SK-N-SH (cell line): ENCODE data around the gene HEMGN. TPM values are rescaled to one million over a fixed set of nuclear protein-coding genes. Genes with fewer than 3 reads are reported as not detected.

Experiments used
- CTCF ChIA-PET: fragments of 300-600, 350-600 bp; formaldehyde crosslinking; extraction: SDS; loops from one replicate; lab custom pipeline; 2021; lab: Yijun Ruan, JAX
- POLR2A ChIA-PET: fragments of 350-600 bp; sonication (Branson Sonifier 250); formaldehyde crosslinking; extraction: SDS; loops from one replicate; lab custom pipeline; 2020; ENCODE audit warnings: antibody characterized with exemption, inconsistent platforms; lab: Yijun Ruan, JAX
- DNase-seq: peaks from one replicate; pipeline ENCODE4 v3.0.0; 2012
- H2AFZ ChIP-seq: fragments of 200-600 bp; sonication (generic); 2 replicates; pipeline ENCODE4 v1.8.1; 2016; ENCODE audit warnings: antibody characterized with exemption, mild to moderate bottlenecking, low read depth
- H3F3A ChIP-seq: fragments of 200-600 bp; sonication (generic); replicated peaks from 2 replicates; pipeline ENCODE3; 2016; ENCODE audit warnings: antibody characterized with exemption, mild to moderate bottlenecking; ENCODE audit not compliant: insufficient read depth
- H3K27ac ChIP-seq, 2 experiments: fragments of 200-500 bp in 1 of 2; fragments of 200-600 bp in 1 of 2; sonication (Bioruptor generic) in 1 of 2; sonication (generic), shearing (Covaris generic) in 1 of 2; 2 replicates each; pipeline versions ENCODE4 v1.5.1 to v1.6.1; 2014 to 2016; ENCODE audit warnings: low read depth in 2 of 2, inconsistent platforms in 1 of 2, low read length in 1 of 2, mild to moderate bottlenecking in 1 of 2, mixed read lengths in 1 of 2
- H3K27me3 ChIP-seq: fragments of 200-600 bp; sonication (generic), shearing (Covaris generic); 2 replicates; pipeline ENCODE4 v1.6.1; 2016; ENCODE audit warnings: mixed run types; ENCODE audit not compliant: insufficient read depth
- H3K36me3 ChIP-seq, 2 experiments: fragments of 200-500 bp in 1 of 2; fragments of 200-600 bp in 1 of 2; sonication (Bioruptor generic) in 1 of 2; sonication (generic) in 1 of 2; replicated peaks in 1 of 2; 2 replicates each; pipeline versions ENCODE3 to v1.5.1; 2014 to 2016; ENCODE audit warnings: low read length in 1 of 2, mild to moderate bottlenecking in 1 of 2; ENCODE audit not compliant: insufficient read depth in 2 of 2, control insufficient read depth in 1 of 2
- H3K4me1 ChIP-seq, 2 experiments: fragments of 200-500 bp in 1 of 2; fragments of 200-600 bp in 1 of 2; sonication (Bioruptor generic) in 1 of 2; sonication (generic), shearing (Covaris generic) in 1 of 2; 2 replicates each; pipeline versions ENCODE4 v1.5.1 to v1.6.1; 2014 to 2016; ENCODE audit warnings: low read depth in 1 of 2, low read length in 1 of 2, mixed run types in 1 of 2; ENCODE audit not compliant: insufficient read depth in 2 of 2, control insufficient read depth in 1 of 2
- H3K4me2 ChIP-seq: fragments of 200-600 bp; sonication (generic), shearing (Covaris generic); 2 replicates; pipeline ENCODE4 v1.6.1; 2017; ENCODE audit warnings: mixed run types
- H3K4me3 ChIP-seq, 2 experiments: fragments of 200-500 bp in 1 of 2; fragments of 200-600 bp in 1 of 2; sonication (Bioruptor generic) in 1 of 2; sonication (generic), shearing (Covaris generic) in 1 of 2; 2 replicates each; pipeline versions ENCODE4 v1.5.1 to v1.8.1; 2014 to 2016; ENCODE audit warnings: low read depth in 2 of 2, inconsistent platforms in 1 of 2, low read length in 1 of 2, mild to moderate bottlenecking in 1 of 2, mixed read lengths in 1 of 2, moderate library complexity in 1 of 2
- H3K79me2 ChIP-seq: fragments of 200-600 bp; sonication (generic); 2 replicates; pipeline ENCODE4 v1.8.1; 2017; ENCODE audit warnings: mild to moderate bottlenecking; ENCODE audit not compliant: insufficient read depth
- H3K9ac ChIP-seq: fragments of 200-600 bp; sonication (generic); 2 replicates; pipeline ENCODE4 v1.6.1; 2017; ENCODE audit warnings: mixed run types
- H3K9me2 ChIP-seq: fragments of 200-600 bp; sonication (generic); 2 replicates; pipeline ENCODE4 v1.6.1; 2017; ENCODE audit warnings: mixed run types
- H3K9me3 ChIP-seq: fragments of 200-600 bp; sonication (generic); 2 replicates; pipeline ENCODE4 v1.6.1; 2017; ENCODE audit warnings: mixed run types, mild to moderate bottlenecking, moderate library complexity
- H4K20me1 ChIP-seq: fragments of 200-600 bp; sonication (generic); 2 replicates; pipeline ENCODE4 v1.6.1; 2017; ENCODE audit warnings: mild to moderate bottlenecking, mixed run types; ENCODE audit not compliant: insufficient read depth
- FOSL2 ChIP-seq: IDR thresholded peaks from 2 replicates; pipeline ENCODE4 v1.4.0; 2012; ENCODE audit warnings: low read depth, mild to moderate bottlenecking, moderate library complexity, borderline replicate concordance
- FOXM1 ChIP-seq: IDR thresholded peaks from 2 replicates; pipeline ENCODE4 v1.4.0; 2012; ENCODE audit warnings: low read depth, mild to moderate bottlenecking
- IRF3 ChIP-seq: fragments of 150-350 bp; IDR thresholded peaks from 2 replicates; pipeline ENCODE4 v1.6.1; 2016; ENCODE audit warnings: mild to moderate bottlenecking, low read depth, low read length
- MAX ChIP-seq: IDR thresholded peaks from 2 replicates; pipeline ENCODE4 v1.4.0; 2012; ENCODE audit warnings: low read depth
- MXI1 ChIP-seq: IDR thresholded peaks from 2 replicates; pipeline ENCODE4 v1.6.1; 2012; ENCODE audit warnings: mild to moderate bottlenecking, low read depth, low read length, improper control_type of control experiment
- POLR2AphosphoS5 ChIP-seq: IDR thresholded peaks from 2 replicates; pipeline ENCODE4 v1.6.1; 2012; ENCODE audit warnings: low read depth, low read length
- RAD21 ChIP-seq: IDR thresholded peaks from 2 replicates; pipeline ENCODE4 v1.6.1; 2012; ENCODE audit warnings: mild to moderate bottlenecking, low read length
- RCOR1 ChIP-seq: fragments of 150-350 bp; IDR thresholded peaks from 2 replicates; pipeline ENCODE4 v1.6.1; 2017; ENCODE audit warnings: antibody characterized with exemption, low read length
- RXRA ChIP-seq: IDR thresholded peaks from 2 replicates; pipeline ENCODE4 v1.4.0; 2012; ENCODE audit warnings: low read depth, mild to moderate bottlenecking, borderline replicate concordance
- SIN3A ChIP-seq: IDR thresholded peaks from 2 replicates; pipeline ENCODE4 v1.6.1; 2012; ENCODE audit warnings: low read depth, mild to moderate bottlenecking, low read length, moderate library complexity, borderline replicate concordance
- TAF1 ChIP-seq: IDR thresholded peaks from 2 replicates; pipeline ENCODE4 v1.6.1; 2012; ENCODE audit warnings: low read depth, mild to moderate bottlenecking, low read length, moderate library complexity, borderline replicate concordance
- TEAD4 ChIP-seq: IDR thresholded peaks from 2 replicates; pipeline ENCODE4 v1.4.0; 2012; ENCODE audit warnings: mild to moderate bottlenecking, borderline replicate concordance; ENCODE audit not compliant: insufficient read depth
- YY1 ChIP-seq: IDR thresholded peaks from 2 replicates; pipeline ENCODE4 v1.4.0; 2012; ENCODE audit warnings: low read depth, mild to moderate bottlenecking
- ZBTB33 ChIP-seq: IDR thresholded peaks from 2 replicates; pipeline ENCODE4 v1.4.0; 2012; ENCODE audit warnings: low read depth, borderline replicate concordance
- WGBS: methylation state at CpG from one replicate; pipeline ENCODE4 v1.1.6; 2017; ENCODE audit warnings: low lambda C conversion rate; 5-methylcytosine and 5-hydroxymethylcytosine counted together
- polyA plus RNA-seq, 3 experiments: library from polyadenylated mRNA; depleted of rRNA; stranded (reverse); fragments of >200 nt; gene quantifications; 2 replicates each; pipeline ENCODE4 v1.2.3, GENCODE V29; 2012

HEMGN gene
- polyA plus RNA-seq, 1 of the 3 experiments (the other 2 are of a cell fraction), result not detected

- CTCF ChIA-PET, result interaction anchor here (1.0 to 4.7 kb wide), 2 partner anchors 22 to 261 kb away, joined by 3 to 27 read pairs; partner anchors contain the start of gene TRMO
- H3F3A ChIP-seq, result no peaks in the 10 kb centered on the region
- no peaks in the 10 kb centered on the region for H3K79me2 ChIP-seq
- no peak overlapping the region for H3K27ac ChIP-seq
- POLR2A ChIA-PET, result no interaction called here
- 30% methylated on average over 3 of the region's 3 CpGs for WGBS
- DNase-seq, result no peak
- no peaks in the 10 kb centered on the region for H4K20me1 ChIP-seq
- no peaks in the 10 kb centered on the region for H3K9me2 ChIP-seq
- no peak overlapping the region for H3K4me2 ChIP-seq
- H3K4me3 ChIP-seq, result no peak overlapping the region
- H3K9me3 ChIP-seq, result no peaks in the 10 kb centered on the region
- H3K9ac ChIP-seq, result no peak overlapping the region
- TF ChIP-seq RAD21 (no peak), ZBTB33 (no peak), RCOR1 (no peak), POLR2AphosphoS5 (no peak), FOSL2 (no peak), YY1 (no peak), SIN3A (no peak), MAX (no peak), RXRA (no peak), TEAD4 (no peak), IRF3 (no peak), FOXM1 (no peak), TAF1 (no peak), MXI1 (no peak)
- TF ChIP-seq, all 33 proteins: peak for 0
- no peak overlapping the region for H2AFZ ChIP-seq
- H3K36me3 ChIP-seq, result no peaks in the 10 kb centered on the region
- H3K4me1 ChIP-seq, result no peaks in the 10 kb centered on the region
- peaks cover 6% of the 10 kb centered on the region; the same call in 1 of the 2 replicates for H3K27me3 ChIP-seq
Measured at GRCh38 chr9:97944612-97945011, 6.6 kb upstream of the HEMGN start.

- Histone ChIP-seq H3K4me2 (no peak overlapping the region), H3K27me3 (peaks cover 8% of the 10 kb centered on the region; the same call in 1 of the 2 replicates)
- TF ChIP-seq RAD21, result no peak
- TF ChIP-seq, all 33 proteins: peak for 0
- no peaks in the 10 kb centered on the region for H3K4me1 ChIP-seq
- H2AFZ ChIP-seq, result no peak overlapping the region
- ChIA-PET CTCF (interaction anchor here (1.2 to 4.7 kb wide), 3 partner anchors 20 to 92 kb away, joined by 3 to 27 read pairs (median 5); partner anchors contain the start of gene TRMO), POLR2A (no interaction called here)
- H3F3A ChIP-seq, result no peaks in the 10 kb centered on the region
- H3K9me2 ChIP-seq, result no peaks in the 10 kb centered on the region
- H4K20me1 ChIP-seq, result no peaks in the 10 kb centered on the region
- H3K27ac ChIP-seq, result no peak overlapping the region
- H3K4me3 ChIP-seq, result no peak overlapping the region
- no peak overlapping the region for H3K9ac ChIP-seq
- no peaks in the 10 kb centered on the region for H3K9me3 ChIP-seq
- no peaks in the 10 kb centered on the region for H3K79me2 ChIP-seq
- DNase-seq, result no peak
- no peaks in the 10 kb centered on the region for H3K36me3 ChIP-seq
Measured at GRCh38 chr9:97943308-97943855, 5.4 kb upstream of the HEMGN start.
